PC-3 (cell line): ENCODE data around the gene GPR45.

Experiments
- CTCF ChIP-seq: fragments of 300-600 bp; sonication (generic); conservative IDR thresholded peaks from 2 replicates; pipeline ENCODE4 v1.5.1; 2017; ENCODE audit warnings: antibody characterized with exemption, low read depth, mild to moderate bottlenecking, low read length
- EZH2 ChIP-seq: fragments of 300-600 bp; sonication (generic); IDR thresholded peaks from one replicate; pipeline ENCODE4 v1.6.1; 2017; ENCODE audit warnings: antibody characterized with exemption, mild to moderate bottlenecking, low read length; ENCODE audit not compliant: unreplicated experiment
- EZH2phosphoT487 ChIP-seq: fragments of 300-600 bp; sonication (generic); IDR thresholded peaks from 2 replicates; pipeline ENCODE4 v1.6.1; 2018; ENCODE audit warnings: mild to moderate bottlenecking, antibody characterized with exemption, low read length, borderline replicate concordance

- TF ChIP-seq CTCF (no peak), EZH2 (no peak), EZH2phosphoT487 (no peak)
Measured at GRCh38 chr2:105258835-105259350, 17.4 kb downstream of the GPR45 start.
